Trophoblast cell (in vitro differentiated cells and primary cell): ENCODE results near the gene SORCS3.

ENCODE experiments used
- DNase-seq, 2 donors: peaks; one replicate each; pipeline ENCODE4 v3.0.0-alpha.2; 2016
- H2AFZ ChIP-seq: 2 replicates; pipeline ENCODE4 v1.6.1; 2013; ENCODE audit warnings: low read length, moderate library complexity, mild to moderate bottlenecking; ENCODE audit not compliant: insufficient read depth, poor library complexity
- H2AK5ac ChIP-seq: 2 replicates; pipeline ENCODE4 v1.6.1; 2013; ENCODE audit warnings: mild to moderate bottlenecking, low read length
- H2BK120ac ChIP-seq: 2 replicates; pipeline ENCODE4 v1.6.1; 2013; ENCODE audit warnings: low read length, mild to moderate bottlenecking, moderate library complexity; ENCODE audit not compliant: insufficient read depth, poor library complexity
- H2BK12ac ChIP-seq: 2 replicates; pipeline ENCODE4 v1.6.1; 2013; ENCODE audit warnings: mild to moderate bottlenecking, low read length, moderate library complexity
- H2BK5ac ChIP-seq: 2 replicates; pipeline ENCODE4 v1.6.1; 2013; ENCODE audit warnings: low read length, low read depth, moderate library complexity, mild to moderate bottlenecking; ENCODE audit not compliant: poor library complexity
- H3K14ac ChIP-seq: 2 replicates; pipeline ENCODE4 v1.6.1; 2013; ENCODE audit warnings: mild to moderate bottlenecking, low read length
- H3K18ac ChIP-seq: 2 replicates; pipeline ENCODE4 v1.6.1; 2013; ENCODE audit warnings: mild to moderate bottlenecking, low read length
- H3K23ac ChIP-seq: 2 replicates; pipeline ENCODE4 v1.6.1; 2013; ENCODE audit warnings: low read length
- H3K27ac ChIP-seq: 2 replicates; pipeline ENCODE4 v1.5.1; 2013; ENCODE audit warnings: low read depth, mild to moderate bottlenecking, inconsistent platforms, low read length, moderate library complexity
- H3K27me3 ChIP-seq: 2 replicates; pipeline ENCODE4 v1.6.1; 2013; ENCODE audit warnings: inconsistent platforms, mild to moderate bottlenecking, low read length, moderate library complexity; ENCODE audit not compliant: insufficient read depth
- H3K36me3 ChIP-seq, 2 experiments: 1 replicate in 1 of 2; 2 replicates in 1 of 2; pipeline ENCODE4 v1.6.1; 2013; ENCODE audit warnings: low read length in 2 of 2, mild to moderate bottlenecking in 2 of 2, moderate library complexity in 1 of 2; ENCODE audit not compliant: insufficient read depth in 2 of 2, control insufficient read depth in 1 of 2
- H3K4ac ChIP-seq: 2 replicates; pipeline ENCODE4 v1.6.1; 2013; ENCODE audit warnings: low read depth, mild to moderate bottlenecking, low read length, moderate library complexity
- H3K4me1 ChIP-seq, 2 experiments: 1 replicate in 1 of 2; 2 replicates in 1 of 2; pipeline ENCODE4 v1.6.1; 2013; ENCODE audit warnings: low read length in 2 of 2, mild to moderate bottlenecking in 2 of 2, moderate library complexity in 1 of 2; ENCODE audit not compliant: insufficient read depth in 2 of 2, control insufficient read depth in 1 of 2
- H3K4me2 ChIP-seq: 2 replicates; pipeline ENCODE4 v1.6.1; 2013; ENCODE audit warnings: inconsistent platforms, mild to moderate bottlenecking, low read length, moderate library complexity
- H3K4me3 ChIP-seq: 2 replicates; pipeline ENCODE4 v1.5.1; 2013; ENCODE audit warnings: mild to moderate bottlenecking, low read depth, low read length, inconsistent platforms
- H3K79me1 ChIP-seq: one replicate; pipeline ENCODE4 v1.6.1; 2013; ENCODE audit warnings: low read length
- H3K79me2 ChIP-seq: 2 replicates; pipeline ENCODE4 v1.6.1; 2013; ENCODE audit warnings: low read length, mild to moderate bottlenecking; ENCODE audit not compliant: control insufficient read depth, insufficient read depth, poor library complexity
- H3K9ac ChIP-seq: 2 replicates; pipeline ENCODE4 v1.6.1; 2013; ENCODE audit warnings: mild to moderate bottlenecking, low read length
- H3K9me3 ChIP-seq: 2 replicates; pipeline ENCODE4 v1.6.1; 2013; ENCODE audit warnings: low read depth, mild to moderate bottlenecking, control low read depth, inconsistent platforms, low read length; ENCODE audit not compliant: insufficient read depth
- H4K12ac ChIP-seq: 2 replicates; pipeline ENCODE4 v1.6.1; 2013; ENCODE audit warnings: low read depth, mild to moderate bottlenecking, low read length, moderate library complexity
- H4K8ac ChIP-seq: 2 replicates; pipeline ENCODE4 v1.6.1; 2013; ENCODE audit warnings: low read depth, mild to moderate bottlenecking, low read length, moderate library complexity
- H4K91ac ChIP-seq: one replicate; pipeline ENCODE4 v1.6.1; 2013; ENCODE audit warnings: low read depth, mild to moderate bottlenecking, low read length, moderate library complexity
- WGBS: extraction: QIAGEN DNeasy Blood & Tissue Kit; methylation state at CpG from one replicate; pipeline ENCODE4 v1.1.7; 2013; ENCODE audit warnings: missing lambda C conversion rate; ENCODE audit not compliant: insufficient read length, insufficient coverage; ENCODE audit errors: extremely low coverage; 5-methylcytosine and 5-hydroxymethylcytosine counted together

The SORCS3 gene

DNA sequence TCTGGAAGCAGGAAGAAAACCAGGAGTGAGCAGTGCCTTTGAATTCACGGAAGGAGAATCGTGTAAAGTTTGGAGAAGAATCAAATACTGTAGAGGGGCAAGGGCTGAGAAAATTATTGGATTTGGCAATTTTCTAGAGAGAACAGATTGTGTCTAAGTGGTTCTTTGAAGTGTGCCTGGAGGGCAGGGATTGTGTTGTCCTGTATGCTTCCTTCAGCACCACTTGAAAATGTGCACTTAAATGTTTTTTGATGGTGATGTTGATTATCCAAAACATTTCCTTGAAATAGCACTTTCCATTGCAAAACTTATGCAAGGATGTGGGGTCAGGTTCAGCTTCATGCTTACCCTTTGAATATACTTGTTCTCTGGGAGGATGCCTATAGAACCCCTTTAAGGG lies 360.2 kb downstream of the SORCS3 start:
- no peak overlapping the region for H4K12ac ChIP-seq
- H3K9me3 ChIP-seq = no peaks in the 10 kb centered on the region
- DNase-seq = no peak
- no peak overlapping the region for H2BK5ac ChIP-seq
- H3K36me3 ChIP-seq = no peaks in the 10 kb centered on the region
- H3K9ac ChIP-seq = no peak overlapping the region
- H3K4me1 ChIP-seq = no peaks in the 10 kb centered on the region
- no peak overlapping the region for H4K91ac ChIP-seq
- no peak overlapping the region for H2AK5ac ChIP-seq
- no peak overlapping the region for H3K4ac ChIP-seq
- H2BK12ac ChIP-seq = no peak overlapping the region
- H3K27ac ChIP-seq = no peak overlapping the region
- no peak overlapping the region for H3K4me2 ChIP-seq
- H3K4me3 ChIP-seq = no peak overlapping the region
- H3K23ac ChIP-seq = no peak overlapping the region
- WGBS = 100% methylated on average over 1 of the region's 2 CpGs
- H2AFZ ChIP-seq = no peak overlapping the region
- no peak overlapping the region for H2BK120ac ChIP-seq
- no peaks in the 10 kb centered on the region for H3K79me2 ChIP-seq
- H3K79me1 ChIP-seq = no peaks in the 10 kb centered on the region
- no peak overlapping the region for H3K18ac ChIP-seq
- H3K27me3 ChIP-seq = no peaks in the 10 kb centered on the region
- H3K14ac ChIP-seq = no peak overlapping the region
- H4K8ac ChIP-seq = no peak overlapping the region

DNA sequence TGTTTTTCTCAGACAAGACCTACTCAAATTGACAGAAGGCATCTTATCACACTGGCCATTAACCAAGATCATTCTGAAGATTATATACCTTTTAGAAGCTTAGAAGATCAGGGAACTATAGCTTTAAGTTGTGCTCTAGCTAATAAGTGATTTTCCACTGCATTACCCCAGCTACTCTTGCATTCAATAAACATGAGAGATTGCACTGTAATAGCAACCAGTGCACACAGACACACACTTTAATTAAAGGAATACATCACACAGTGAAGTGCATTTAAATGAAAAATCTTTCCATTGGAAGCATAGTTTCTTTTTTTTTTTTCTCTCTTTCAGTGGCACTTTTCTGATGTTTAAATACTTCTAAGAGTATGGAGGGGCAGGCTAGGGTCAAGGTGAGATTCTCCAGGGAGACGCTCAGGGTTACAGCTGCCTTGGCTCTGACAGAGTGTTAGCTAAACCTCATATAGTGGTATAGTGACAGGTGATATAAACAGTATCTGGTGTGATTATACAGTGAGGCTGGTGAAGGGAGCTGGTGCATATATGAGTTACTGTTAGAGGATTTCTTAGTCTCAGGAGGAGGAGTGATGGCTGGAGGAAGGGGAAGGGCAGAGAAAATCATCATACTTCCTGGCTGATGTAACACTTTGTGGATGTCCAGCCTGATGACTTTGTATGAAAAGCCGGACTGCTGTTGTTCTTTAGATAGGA lies 369.5 kb downstream of the SORCS3 start:
- no CpG with 5 or more reads among the region's 2 CpGs for WGBS

DNA sequence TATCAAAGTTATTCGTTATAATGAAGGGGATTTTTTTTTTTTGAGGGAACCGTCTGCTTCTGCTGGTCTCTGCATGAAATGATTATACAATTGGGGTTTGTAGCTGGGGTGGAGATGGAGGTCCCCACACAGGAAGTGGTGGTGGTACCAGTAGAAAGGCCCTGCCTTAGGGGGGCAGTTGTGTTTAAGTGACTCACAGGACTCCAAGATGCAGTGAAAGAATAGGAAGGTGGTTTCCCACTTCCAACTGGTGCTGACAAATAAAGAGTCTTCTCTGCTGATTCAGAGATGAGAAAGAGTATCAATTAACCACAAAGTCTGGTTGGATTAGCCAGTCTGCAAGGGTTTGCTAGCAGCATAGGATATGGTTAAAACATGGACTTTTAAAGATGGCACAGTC lies 376.0 kb downstream of the SORCS3 start:
- Histone ChIP-seq H3K23ac (no peak overlapping the region), H3K79me1 (no peaks in the 10 kb centered on the region), H3K4me2 (no peak overlapping the region), H4K91ac (no peak overlapping the region), H2AFZ (no peak overlapping the region), H3K4me3 (no peak overlapping the region), H2BK12ac (no peak overlapping the region), H2BK5ac (no peak overlapping the region), H3K14ac (no peak overlapping the region), H3K4me1 (no peaks in the 10 kb centered on the region), H3K27me3 (no peaks in the 10 kb centered on the region), H4K12ac (no peak overlapping the region), H2AK5ac (no peak overlapping the region), H3K18ac (no peak overlapping the region), H3K79me2 (no peaks in the 10 kb centered on the region), H3K9ac (no peak overlapping the region), H2BK120ac (no peak overlapping the region), H3K9me3 (no peaks in the 10 kb centered on the region), H4K8ac (no peak overlapping the region), H3K4ac (no peak overlapping the region), H3K27ac (no peak overlapping the region), H3K36me3 (no peaks in the 10 kb centered on the region)
- no peak for DNase-seq
- no CpG with 5 or more reads among the region's 2 CpGs for WGBS

More for the DNA sequence above, 369.5 kb downstream of the SORCS3 start:
- no peak overlapping the region for H2AFZ ChIP-seq
- no peak overlapping the region for H2BK12ac ChIP-seq
- no peak overlapping the region for H3K4me2 ChIP-seq
- no peaks in the 10 kb centered on the region for H3K4me1 ChIP-seq
- no peak overlapping the region for H3K23ac ChIP-seq
- no peak overlapping the region for H3K4me3 ChIP-seq
- H3K36me3 ChIP-seq = no peaks in the 10 kb centered on the region
- no peak overlapping the region for H4K12ac ChIP-seq
- no peak overlapping the region for H4K8ac ChIP-seq
- H3K9ac ChIP-seq = no peak overlapping the region
- H3K9me3 ChIP-seq = no peaks in the 10 kb centered on the region
- no peak overlapping the region for H2BK5ac ChIP-seq
- H3K27ac ChIP-seq = no peak overlapping the region
- H2AK5ac ChIP-seq = no peak overlapping the region
- no peak overlapping the region for H3K14ac ChIP-seq
- H3K18ac ChIP-seq = no peak overlapping the region
- no peaks in the 10 kb centered on the region for H3K27me3 ChIP-seq
- no peaks in the 10 kb centered on the region for H3K79me1 ChIP-seq
- H2BK120ac ChIP-seq = no peak overlapping the region
- no peaks in the 10 kb centered on the region for H3K79me2 ChIP-seq
- no peak for DNase-seq
- no peak overlapping the region for H3K4ac ChIP-seq
- H4K91ac ChIP-seq = no peak overlapping the region

- Histone ChIP-seq H4K8ac (no peak overlapping the region), H3K23ac (no peak overlapping the region), H3K36me3 (no peaks in the 10 kb centered on the region), H3K79me1 (no peaks in the 10 kb centered on the region), H4K12ac (no peak overlapping the region), H3K27ac (no peak overlapping the region), H2BK12ac (no peak overlapping the region), H2BK120ac (no peak overlapping the region), H3K18ac (no peak overlapping the region), H3K4me1 (no peaks in the 10 kb centered on the region), H2BK5ac (no peak overlapping the region), H3K4me2 (no peak overlapping the region), H4K91ac (no peak overlapping the region), H2AFZ (no peak overlapping the region), H3K9me3 (no peaks in the 10 kb centered on the region), H3K4ac (no peak overlapping the region), H3K79me2 (no peaks in the 10 kb centered on the region), H3K27me3 (no peaks in the 10 kb centered on the region), H2AK5ac (no peak overlapping the region), H3K14ac (no peak overlapping the region), H3K9ac (no peak overlapping the region), H3K4me3 (no peak overlapping the region)
- DNase-seq = no peak
These were observed 376.6 kb downstream of the SORCS3 start for GRCh38 chr10:105017691-105018090.
